GM12873 (cell line): Measurements from ENCODE around the gene IL3.

ENCODE experiments used
- TF ChIP-seq, protein P1 (sequence below): IDR thresholded peaks from 2 replicates; pipeline ENCODE4 v1.5.1; 2012; ENCODE audit warnings: low read depth, mild to moderate bottlenecking, moderate library complexity, low read length, control low read depth; ENCODE audit not compliant: insufficient read depth; ENCODE audit errors: missing control alignments

The IL3 gene

GRCh38 chr5:132089363-132089762, 28.9 kb downstream of the IL3 start:
- TF ChIP-seq, protein P1, sequence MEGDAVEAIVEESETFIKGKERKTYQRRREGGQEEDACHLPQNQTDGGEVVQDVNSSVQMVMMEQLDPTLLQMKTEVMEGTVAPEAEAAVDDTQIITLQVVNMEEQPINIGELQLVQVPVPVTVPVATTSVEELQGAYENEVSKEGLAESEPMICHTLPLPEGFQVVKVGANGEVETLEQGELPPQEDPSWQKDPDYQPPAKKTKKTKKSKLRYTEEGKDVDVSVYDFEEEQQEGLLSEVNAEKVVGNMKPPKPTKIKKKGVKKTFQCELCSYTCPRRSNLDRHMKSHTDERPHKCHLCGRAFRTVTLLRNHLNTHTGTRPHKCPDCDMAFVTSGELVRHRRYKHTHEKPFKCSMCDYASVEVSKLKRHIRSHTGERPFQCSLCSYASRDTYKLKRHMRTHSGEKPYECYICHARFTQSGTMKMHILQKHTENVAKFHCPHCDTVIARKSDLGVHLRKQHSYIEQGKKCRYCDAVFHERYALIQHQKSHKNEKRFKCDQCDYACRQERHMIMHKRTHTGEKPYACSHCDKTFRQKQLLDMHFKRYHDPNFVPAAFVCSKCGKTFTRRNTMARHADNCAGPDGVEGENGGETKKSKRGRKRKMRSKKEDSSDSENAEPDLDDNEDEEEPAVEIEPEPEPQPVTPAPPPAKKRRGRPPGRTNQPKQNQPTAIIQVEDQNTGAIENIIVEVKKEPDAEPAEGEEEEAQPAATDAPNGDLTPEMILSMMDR: no peak

DNA sequence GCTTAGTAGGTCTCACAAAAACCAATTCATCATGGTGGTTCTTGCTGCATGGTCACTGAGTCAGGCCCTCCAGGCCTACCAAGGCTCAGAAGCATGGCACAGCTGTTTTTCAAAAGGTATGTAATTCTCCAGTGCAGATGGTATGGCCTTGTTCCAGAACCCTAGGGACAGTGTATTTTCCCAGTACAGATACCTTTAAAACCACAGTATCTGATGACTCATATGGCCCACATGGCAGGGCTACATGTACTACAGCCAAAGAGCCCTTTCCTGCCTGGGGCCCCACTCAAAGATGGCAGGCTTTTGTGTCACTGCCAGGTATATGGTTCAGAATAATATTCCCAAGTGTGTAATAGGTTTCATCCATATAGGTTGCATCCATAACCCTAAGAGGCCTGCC, 29.7 kb downstream of the IL3 start:
- TF ChIP-seq, protein P1: no peak

- TF ChIP-seq, protein P1: no peak
Measured at GRCh38 chr5:132093271-132093670, 32.8 kb downstream of the IL3 start.

GRCh38 chr5:132094393-132095076, 34.1 kb downstream of the IL3 start:
- TF ChIP-seq, protein P1: no peak

DNA sequence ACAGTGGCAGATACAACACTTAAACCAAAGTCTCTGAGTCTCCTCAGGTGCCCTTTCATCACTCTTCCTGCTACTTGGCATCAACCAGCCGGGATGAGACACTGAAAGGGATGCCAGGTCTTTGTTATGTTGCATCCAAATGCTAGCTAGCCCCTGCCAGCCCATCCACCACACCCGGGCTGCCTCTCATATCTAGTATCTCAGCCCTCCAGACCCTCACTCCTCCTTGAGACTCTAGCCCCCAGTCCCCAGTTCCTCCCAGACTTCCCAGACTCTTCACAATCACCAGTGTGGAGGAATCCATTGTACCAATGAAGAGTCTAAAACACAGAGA, 34.6 kb downstream of the IL3 start:
- TF ChIP-seq, protein P1: no peak

GRCh38 chr5:132095424-132095972, 35.0 kb downstream of the IL3 start:
- TF ChIP-seq, protein P1: no peak

DNA sequence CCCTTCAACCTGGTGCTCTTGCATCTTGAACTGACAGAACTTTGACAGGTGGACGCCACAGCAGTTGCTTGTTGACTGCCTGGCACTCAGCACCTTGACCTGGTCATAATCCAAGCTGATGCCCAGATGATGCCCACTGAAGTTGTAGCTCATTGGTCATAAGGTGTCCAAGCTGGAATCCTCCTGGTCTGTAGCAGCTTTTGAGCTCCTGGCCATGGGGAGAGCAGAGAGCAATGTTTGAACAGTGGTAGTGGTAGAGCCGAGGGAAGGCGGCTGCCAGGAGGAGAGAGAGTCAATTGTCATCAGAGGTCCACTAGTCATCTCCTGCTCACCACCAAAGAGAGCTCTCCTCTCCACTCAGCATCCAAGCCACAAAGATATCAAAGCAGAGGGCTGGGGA, 36.4 kb downstream of the IL3 start:
- TF ChIP-seq, protein P1: no peak

DNA sequence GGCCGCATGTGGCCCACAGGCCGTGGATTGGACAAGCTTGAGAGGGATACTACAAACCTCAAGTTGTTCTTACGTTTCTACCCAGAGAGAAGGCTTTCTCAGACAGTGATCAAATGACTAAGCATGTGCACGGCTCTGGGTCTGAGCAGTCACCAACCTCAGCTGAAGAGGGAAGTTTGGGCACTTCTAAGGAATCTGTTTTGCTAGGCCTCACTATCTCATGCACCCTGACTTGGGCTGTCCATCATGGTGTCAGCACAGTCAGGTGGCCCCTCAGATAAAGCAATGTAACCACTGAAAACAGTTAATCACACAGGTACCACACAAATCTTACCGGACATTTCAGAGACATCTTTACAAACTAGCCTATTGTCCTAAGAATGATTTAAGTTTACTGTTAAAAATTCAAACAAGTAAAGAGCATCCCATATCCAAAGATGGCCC, 37.7 kb downstream of the IL3 start:
- TF ChIP-seq, protein P1: no peak
